Body of pancreas (tissue), 4 donors: Measurements from ENCODE around the gene DAPK1.

Experiments
- POLR2A ChIP-seq, 3 donors: fragments of 450-650 bp; IDR thresholded peaks; one replicate each; pipeline ENCODE4 v1.6.1; 2016; ENCODE audit warnings: antibody characterized with exemption in 3 of 3, mild to moderate bottlenecking in 2 of 3
- TF ChIP-seq, protein P1 (sequence below), 7 experiments: fragments of 450-650 bp in 4 of 7; fragments of 200-600 bp in 3 of 7; sonication (generic) in 3 of 7; IDR thresholded peaks; one replicate each; pipeline ENCODE4 v1.5.1; 2016 to 2019; ENCODE audit warnings: antibody characterized with exemption in 7 of 7

GRCh38 chr9:87734106-87734505 is 236.4 kb downstream of the DAPK1 start:
- TF ChIP-seq, protein P1, sequence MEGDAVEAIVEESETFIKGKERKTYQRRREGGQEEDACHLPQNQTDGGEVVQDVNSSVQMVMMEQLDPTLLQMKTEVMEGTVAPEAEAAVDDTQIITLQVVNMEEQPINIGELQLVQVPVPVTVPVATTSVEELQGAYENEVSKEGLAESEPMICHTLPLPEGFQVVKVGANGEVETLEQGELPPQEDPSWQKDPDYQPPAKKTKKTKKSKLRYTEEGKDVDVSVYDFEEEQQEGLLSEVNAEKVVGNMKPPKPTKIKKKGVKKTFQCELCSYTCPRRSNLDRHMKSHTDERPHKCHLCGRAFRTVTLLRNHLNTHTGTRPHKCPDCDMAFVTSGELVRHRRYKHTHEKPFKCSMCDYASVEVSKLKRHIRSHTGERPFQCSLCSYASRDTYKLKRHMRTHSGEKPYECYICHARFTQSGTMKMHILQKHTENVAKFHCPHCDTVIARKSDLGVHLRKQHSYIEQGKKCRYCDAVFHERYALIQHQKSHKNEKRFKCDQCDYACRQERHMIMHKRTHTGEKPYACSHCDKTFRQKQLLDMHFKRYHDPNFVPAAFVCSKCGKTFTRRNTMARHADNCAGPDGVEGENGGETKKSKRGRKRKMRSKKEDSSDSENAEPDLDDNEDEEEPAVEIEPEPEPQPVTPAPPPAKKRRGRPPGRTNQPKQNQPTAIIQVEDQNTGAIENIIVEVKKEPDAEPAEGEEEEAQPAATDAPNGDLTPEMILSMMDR (IDR thresholded peaks at IDR 0.05), result no peak
- no peak for TF ChIP-seq POLR2A (IDR thresholded peaks at IDR 0.05)
